HG03039 (cell line): Measurements from ENCODE around the gene COX15.
A peak's percentile ranks its signal among the peaks of the same experiment; 100 is the strongest.
"Not testable (repeated sequence)": the region's sequence is repeated elsewhere in the genome, so short reads cannot be mapped to it uniquely, and the experiment has no call there.

Experiments used
- ATAC-seq: cut with Tn5 transposase; IDR thresholded peaks from one replicate; pipeline ENCODE4 v1.9.1; 2021; ENCODE audit warnings: mild to moderate bottlenecking, moderate library complexity; ENCODE audit not compliant: unreplicated experiment

The COX15 gene

GRCh38 chr10:99742254-99742653 is 10.3 kb upstream of the COX15 start:
- no peak for ATAC-seq

GRCh38 chr10:99740933-99741559 is 9.1 kb upstream of the COX15 start:
- ATAC-seq = no peak

- no peak for ATAC-seq
Measured at GRCh38 chr10:99740260-99740659, 8.3 kb upstream of the COX15 start.

GRCh38 chr10:99734111-99734510 is 2.2 kb upstream of the COX15 start:
- not testable (repeated sequence) for ATAC-seq

GRCh38 chr10:99733366-99733765 is 1.4 kb upstream of the COX15 start:
- no peak for ATAC-seq

- no peak for ATAC-seq
Measured at GRCh38 chr10:99731306-99732032, 458 bp downstream of the COX15 start.

- ATAC-seq = no peak
Measured at GRCh38 chr10:99730026-99730425, 1.9 kb downstream of the COX15 start.

GRCh38 chr10:99720387-99720786 is 11.5 kb downstream of the COX15 start:
- ATAC-seq = no peak

GRCh38 chr10:99714446-99714845 is 17.5 kb downstream of the COX15 start:
- no peak for ATAC-seq

- ATAC-seq = no peak
Measured at GRCh38 chr10:99711129-99711719, 20.7 kb downstream of the COX15 start.

GRCh38 chr10:99709480-99710229 is 22.3 kb downstream of the COX15 start:
- ATAC-seq = peak; percentile 72

- ATAC-seq = no peak
Measured at GRCh38 chr10:99708428-99709012, 23.4 kb downstream of the COX15 start.

- ATAC-seq = no peak
Measured at GRCh38 chr10:99700649-99701048, 31.3 kb downstream of the COX15 start.

- ATAC-seq = no peak
Measured at GRCh38 chr10:99698504-99699080, 33.3 kb downstream of the COX15 start.

GRCh38 chr10:99695761-99696160 is 36.2 kb downstream of the COX15 start:
- no peak for ATAC-seq

GRCh38 chr10:99693933-99694583 is 37.9 kb downstream of the COX15 start:
- no peak for ATAC-seq

- no peak for ATAC-seq
Measured at GRCh38 chr10:99689461-99689860, 42.5 kb downstream of the COX15 start.

- ATAC-seq = peak; percentile 82
Measured at GRCh38 chr10:99685597-99685967, 46.3 kb downstream of the COX15 start.

GRCh38 chr10:99682752-99683151 is 49.2 kb downstream of the COX15 start:
- ATAC-seq = no peak
